T-cell (primary cell): ENCODE data around the gene GCLC. TPM values are rescaled to one million over a fixed set of nuclear protein-coding genes. Genes with fewer than 3 reads are reported as not detected.

Experiments used
- ATAC-seq, 4 experiments: fragments of 200-7000 bp in 3 of 4; fragments of 150-1000 bp in 1 of 4; cut with Tn5 transposase; replicated peaks in 1 of 4; 1 replicate in 3 of 4; 2 replicates in 1 of 4; pipeline ENCODE4 v1.10.0; 2021; ENCODE audit warnings: moderate library complexity in 3 of 4, mild to moderate bottlenecking in 2 of 4, moderate number of reproducible peaks in 1 of 4
- CTCF ChIA-PET, 2 donors: fragments of 300-600 bp; sonication (Branson Sonifier 250); formaldehyde crosslinking; loops; one replicate each; lab custom pipeline; 2022; ENCODE audit warnings: antibody characterized with exemption in 2 of 2; lab: Charles Lee
- POLR2A ChIA-PET, 2 donors: fragments of 300-600 bp; sonication (Branson Sonifier 250); formaldehyde crosslinking; loops; one replicate each; lab custom pipeline; 2022; ENCODE audit warnings: antibody characterized with exemption in 2 of 2; lab: Charles Lee
- DNase-seq, 35 experiments: peaks; one replicate each; pipeline versions ENCODE4 v3.0.0 to v3.0.0-alpha.2; 2013 to 2023
- H3K27ac ChIP-seq: one replicate; pipeline ENCODE4 v1.5.1; 2013; ENCODE audit warnings: low read length
- H3K27me3 ChIP-seq, 2 experiments: replicated peaks in 1 of 2; 1 replicate in 1 of 2; 2 replicates in 1 of 2; pipeline versions ENCODE4 v1.6.1 to v1.7.0; 2013; ENCODE audit warnings: low read length in 1 of 2, mixed read lengths in 1 of 2; ENCODE audit not compliant: control insufficient read depth in 2 of 2, insufficient read depth in 2 of 2; ENCODE audit errors: extremely low read depth in 1 of 2
- H3K36me3 ChIP-seq, 2 donors: 1 replicate in 1 of 2; 2 replicates in 1 of 2; pipeline versions ENCODE4 v1.6.1 to v1.7.0; 2013; ENCODE audit warnings: low read length in 1 of 2; ENCODE audit not compliant: control insufficient read depth in 2 of 2, insufficient read depth in 1 of 2; ENCODE audit errors: extremely low read depth in 1 of 2
- H3K4me1 ChIP-seq, 2 experiments: 1 replicate in 1 of 2; 2 replicates in 1 of 2; pipeline versions ENCODE4 v1.6.1 to v1.7.0; 2013; ENCODE audit warnings: low read length in 2 of 2, mixed read lengths in 1 of 2; ENCODE audit not compliant: insufficient read depth in 2 of 2, control insufficient read depth in 1 of 2; ENCODE audit errors: extremely low read depth in 1 of 2
- H3K4me3 ChIP-seq, 2 donors: 1 replicate in 1 of 2; 2 replicates in 1 of 2; pipeline versions ENCODE4 v1.5.1 to v1.7.0; 2013; ENCODE audit warnings: mild to moderate bottlenecking in 2 of 2, low read length in 1 of 2, moderate library complexity in 1 of 2; ENCODE audit not compliant: control insufficient read depth in 1 of 2; ENCODE audit errors: extremely low read depth in 1 of 2
- H3K9me3 ChIP-seq: 2 replicates; pipeline ENCODE4 v1.7.0; 2013
- H3K27ac Mint-ChIP-seq, 2 donors: one replicate each; pipeline ENCODE4 v1.8.0; 2020 to 2021; ENCODE audit warnings: mild to moderate bottlenecking in 2 of 2, mixed read lengths in 2 of 2
- H3K27me3 Mint-ChIP-seq, 2 donors: one replicate each; pipeline ENCODE4 v1.8.0; 2021 to 2022; ENCODE audit warnings: mixed read lengths in 2 of 2
- H3K36me3 Mint-ChIP-seq: one replicate; pipeline ENCODE4 v1.8.0; 2021; ENCODE audit warnings: mixed read lengths
- H3K4me1 Mint-ChIP-seq, 3 donors: one replicate each; pipeline ENCODE4 v1.8.0; 2020 to 2022; ENCODE audit warnings: mixed read lengths in 3 of 3, mild to moderate bottlenecking in 1 of 3
- H3K4me3 Mint-ChIP-seq, 3 donors: one replicate each; pipeline ENCODE4 v1.8.0; 2020 to 2022; ENCODE audit warnings: mild to moderate bottlenecking in 3 of 3, mixed read lengths in 3 of 3, moderate library complexity in 3 of 3
- H3K9me3 Mint-ChIP-seq, 3 donors: one replicate each; pipeline ENCODE4 v1.8.0; 2020 to 2022; ENCODE audit warnings: mixed read lengths in 3 of 3
- WGBS: methylation state at CpG from one replicate; pipeline ENCODE4 v1.1.5; 2013; ENCODE audit warnings: missing lambda C conversion rate; ENCODE audit not compliant: insufficient coverage; 5-methylcytosine and 5-hydroxymethylcytosine counted together
- total RNA-seq, 35 experiments: library from RNA in 6 of 35; stranded (reverse) in 6 of 35; fragments of 120-200 nt in 1 of 35; gene quantifications; one replicate each; pipeline versions ENCODE4 v1.2.1 to v1.2.4 and lab custom pipeline; 2013 to 2026

The GCLC gene
- 10 to 100 TPM; 25.2 to 38.2 (median 33.6) TPM for total RNA-seq
- 29.3 TPM for total RNA-seq (2013)
- 18.1 to 96.0 (median 34.0) reads per million in 29 experiments for total RNA-seq (lab: John Stamatoyannopoulos, UW)

DNA sequence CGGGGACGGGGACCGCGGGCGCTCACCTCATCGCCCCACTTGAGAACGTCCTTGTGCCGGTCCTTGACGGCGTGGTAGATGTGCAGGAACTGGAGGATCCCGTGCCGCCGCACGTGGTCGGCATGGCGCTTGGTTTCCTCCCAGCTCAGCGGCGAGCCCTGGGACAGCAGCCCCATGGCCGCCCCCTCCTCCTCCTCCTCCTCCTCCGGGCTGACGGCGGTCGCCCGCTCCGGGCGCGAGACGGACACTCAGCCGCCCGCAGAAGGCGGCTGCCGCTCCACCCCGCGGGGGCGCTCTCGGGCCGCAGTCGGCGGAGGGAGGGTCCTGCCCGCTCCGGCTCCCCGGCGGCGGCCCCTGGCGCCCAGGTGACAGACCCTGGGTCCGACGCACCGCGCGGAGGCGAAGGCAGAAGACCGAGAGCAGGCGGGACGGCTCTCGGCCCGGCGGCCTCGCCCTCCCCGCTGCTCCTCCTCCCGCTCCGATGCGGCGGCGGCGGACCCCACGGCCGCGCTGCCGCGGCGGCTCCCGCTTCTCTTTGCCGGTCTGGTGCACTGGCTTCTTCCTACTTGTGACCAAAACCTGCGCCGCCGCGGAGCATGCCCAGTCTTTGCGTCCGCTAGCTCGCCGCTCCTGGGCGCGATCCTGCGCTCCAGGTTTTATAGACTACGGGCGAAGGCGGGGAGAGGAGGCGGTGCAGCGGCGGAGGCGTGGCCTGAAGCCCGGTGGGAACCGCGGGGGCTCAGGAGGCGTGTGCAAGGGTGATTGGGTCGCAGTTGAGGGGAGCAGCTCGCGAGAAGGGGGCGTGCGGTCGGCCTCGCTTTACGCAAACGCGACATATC is at the start of gene GCLC:
Gene GCLC (minus strand): TSS at position 632 of the 839 bp plus-strand sequence. CDS start 456 bp downstream, at position 176.
- H3K27me3 ChIP-seq = no peaks in the 10 kb centered on the region
- H3K27me3 Mint-ChIP-seq = no peaks in the 10 kb centered on the region
- peaks cover 19 to 34% of the 10 kb centered on the region in 2 experiments for H3K4me1 ChIP-seq
- peaks cover 6% of the 10 kb centered on the region for H3K36me3 Mint-ChIP-seq
- CTCF ChIA-PET = interaction anchor here in 1 of 2 donors (0.6 to 2.7 kb wide), 6 partner anchors 22 to 244 kb away, joined by 3 to 12 read pairs (median 4); no protein-coding TSS in a partner anchor
- peak; percentile 65 to 93 (median 78) for DNase-seq
- no peak within 1 kb of the TSS for H3K27ac ChIP-seq
- H3K27ac Mint-ChIP-seq = peak within 1 kb of the TSS; percentile 90 to 93
- H3K36me3 ChIP-seq = peaks cover 0 to 3% of the 10 kb centered on the region in 2 donors
- no peaks in the 10 kb centered on the region for H3K9me3 Mint-ChIP-seq
- no peaks in the 10 kb centered on the region for H3K9me3 ChIP-seq
- peak; percentile 66 to 70 (median 68) for ATAC-seq
- peaks cover 61 to 68% (median 67%) of the 10 kb centered on the region in 3 donors for H3K4me1 Mint-ChIP-seq
- H3K4me3 Mint-ChIP-seq = peak within 1 kb of the TSS; percentile 89 to 97 (median 94)
- H3K4me3 ChIP-seq = peak within 1 kb of the TSS; percentile 63 to 80
- WGBS = under 1% methylated on average over 90 of the region's 105 CpGs
- POLR2A ChIA-PET = no interaction called here

DNA sequence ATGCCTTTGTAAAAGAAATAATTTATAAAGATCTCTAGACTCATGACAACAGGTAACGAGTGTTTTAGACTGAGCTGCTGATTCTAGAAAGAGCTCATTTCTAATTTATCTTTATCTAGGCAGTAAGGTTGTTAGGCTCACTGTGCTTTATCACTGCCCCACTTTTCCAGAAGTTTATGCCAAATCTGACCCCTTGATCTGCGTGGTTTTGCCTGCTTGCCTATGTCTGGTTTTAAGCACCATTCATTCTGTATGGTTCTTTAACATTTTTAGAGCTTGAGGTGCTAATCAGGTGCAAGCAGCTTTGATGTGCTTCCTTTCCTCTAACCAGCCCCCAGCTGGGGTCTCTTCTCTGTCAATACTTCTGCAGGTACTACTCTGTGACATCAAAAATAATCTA is 49.7 kb upstream of the GCLC start:
- Histone ChIP-seq H3K9me3 (no peaks in the 10 kb centered on the region), H3K4me1 (no peaks in the 10 kb centered on the region), H3K36me3 (no peaks in the 10 kb centered on the region), H3K27ac (no peak overlapping the region), H3K27me3 (no peaks in the 10 kb centered on the region), H3K4me3 (no peak overlapping the region)
- peaks cover 5 to 13% of the 10 kb centered on the region in 2 donors for H3K27me3 Mint-ChIP-seq
- ATAC-seq (no peak), DNase-seq (no peak)
- H3K9me3 Mint-ChIP-seq = peaks cover 3 to 4% (median 4%) of the 10 kb centered on the region in 3 donors
- H3K4me3 Mint-ChIP-seq = no peak overlapping the region
- peaks cover 3% of the 10 kb centered on the region for H3K36me3 Mint-ChIP-seq
- H3K27ac Mint-ChIP-seq = no peak overlapping the region
- WGBS = 100% methylated on average over 1 of the region's 2 CpGs
- ChIA-PET POLR2A (interaction anchor here in 1 of 2 donors (0.5 to 0.6 kb wide), 2 partner anchors 36 to 105 kb away, joined by 3 read pairs; no protein-coding TSS in a partner anchor), CTCF (no interaction called here)
- H3K4me1 Mint-ChIP-seq = no peaks in the 10 kb centered on the region

DNA sequence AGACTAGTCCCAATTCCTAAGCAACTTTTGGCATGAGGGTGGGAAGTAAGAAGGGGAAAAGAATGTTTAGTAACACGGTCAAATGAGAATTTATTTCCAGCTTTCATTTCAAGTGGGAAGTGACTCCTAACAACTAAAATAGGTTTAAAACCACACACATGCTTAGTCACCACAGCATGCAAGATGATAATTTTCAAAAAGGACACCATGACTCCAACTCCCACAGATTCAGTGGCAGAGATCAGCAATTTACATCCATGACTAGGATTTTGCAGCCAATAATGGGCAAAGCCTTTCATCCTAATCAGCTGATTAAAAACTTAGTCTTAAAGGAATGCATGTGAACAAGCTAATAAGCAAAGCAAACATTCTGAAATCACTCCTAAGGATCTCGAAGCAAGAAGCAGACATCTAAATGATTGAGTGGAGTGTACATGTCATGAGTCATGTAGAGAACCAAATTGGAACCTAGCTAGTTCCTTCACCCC is 48.1 kb upstream of the GCLC start:
- H3K4me3 ChIP-seq = no peak overlapping the region
- peaks cover 3 to 4% (median 4%) of the 10 kb centered on the region in 3 donors for H3K9me3 Mint-ChIP-seq
- no peak overlapping the region for H3K27ac Mint-ChIP-seq
- ChIA-PET CTCF (interaction anchor here (0.6 to 1.0 kb wide), 3 partner anchors 17 to 834 kb away, joined by 4 to 7 read pairs (median 4); no protein-coding TSS in a partner anchor), POLR2A (interaction anchor here in 1 of 2 donors (0.5 kb wide), 1 partner anchor 93 kb away, joined by 3 read pairs; no protein-coding TSS in a partner anchor)
- no CpG with 5 or more reads among the region's 2 CpGs for WGBS
- no peaks in the 10 kb centered on the region for H3K36me3 ChIP-seq
- H3K4me1 ChIP-seq = no peaks in the 10 kb centered on the region
- H3K27me3 ChIP-seq = no peaks in the 10 kb centered on the region
- H3K36me3 Mint-ChIP-seq = peaks cover 3% of the 10 kb centered on the region
- no peaks in the 10 kb centered on the region for H3K4me1 Mint-ChIP-seq
- no peak for ATAC-seq
- peaks cover 5 to 22% of the 10 kb centered on the region in 2 donors for H3K27me3 Mint-ChIP-seq
- H3K9me3 ChIP-seq = no peaks in the 10 kb centered on the region
- DNase-seq = no peak
- no peak overlapping the region for H3K27ac ChIP-seq
- no peak overlapping the region for H3K4me3 Mint-ChIP-seq

DNA sequence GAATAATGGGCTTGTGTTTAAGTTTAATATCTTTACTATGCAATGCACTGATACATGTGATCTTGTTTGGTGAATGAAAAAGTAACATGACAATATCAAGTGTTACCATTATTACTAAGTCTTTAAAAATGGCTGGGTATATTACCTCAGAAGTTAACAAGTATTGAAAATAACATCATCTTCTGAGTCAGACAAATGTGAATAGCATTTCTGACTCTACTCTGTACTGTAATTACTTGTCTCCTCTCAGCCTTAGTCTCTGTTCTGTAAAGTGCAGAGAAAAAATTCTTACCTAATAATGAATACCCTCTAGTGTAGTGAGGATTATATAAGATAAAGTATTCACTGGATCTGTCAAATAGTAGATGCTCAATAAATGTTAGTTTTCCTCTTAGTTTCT is 47.0 kb upstream of the GCLC start:
- Mint-ChIP-seq H3K9me3 (no peaks in the 10 kb centered on the region), H3K27ac (no peak overlapping the region), H3K4me1 (no peaks in the 10 kb centered on the region), H3K36me3 (no peaks in the 10 kb centered on the region), H3K27me3 (peaks cover 5 to 22% of the 10 kb centered on the region in 2 donors), H3K4me3 (no peak overlapping the region)
- no peak for ATAC-seq
- H3K27ac ChIP-seq = no peak overlapping the region
- no peaks in the 10 kb centered on the region for H3K9me3 ChIP-seq
- no peaks in the 10 kb centered on the region for H3K4me1 ChIP-seq
- POLR2A ChIA-PET = no interaction called here
- no peak for DNase-seq
- CTCF ChIA-PET = no interaction called here
- H3K4me3 ChIP-seq = no peak overlapping the region
- H3K36me3 ChIP-seq = no peaks in the 10 kb centered on the region
- H3K27me3 ChIP-seq = no peaks in the 10 kb centered on the region

DNA sequence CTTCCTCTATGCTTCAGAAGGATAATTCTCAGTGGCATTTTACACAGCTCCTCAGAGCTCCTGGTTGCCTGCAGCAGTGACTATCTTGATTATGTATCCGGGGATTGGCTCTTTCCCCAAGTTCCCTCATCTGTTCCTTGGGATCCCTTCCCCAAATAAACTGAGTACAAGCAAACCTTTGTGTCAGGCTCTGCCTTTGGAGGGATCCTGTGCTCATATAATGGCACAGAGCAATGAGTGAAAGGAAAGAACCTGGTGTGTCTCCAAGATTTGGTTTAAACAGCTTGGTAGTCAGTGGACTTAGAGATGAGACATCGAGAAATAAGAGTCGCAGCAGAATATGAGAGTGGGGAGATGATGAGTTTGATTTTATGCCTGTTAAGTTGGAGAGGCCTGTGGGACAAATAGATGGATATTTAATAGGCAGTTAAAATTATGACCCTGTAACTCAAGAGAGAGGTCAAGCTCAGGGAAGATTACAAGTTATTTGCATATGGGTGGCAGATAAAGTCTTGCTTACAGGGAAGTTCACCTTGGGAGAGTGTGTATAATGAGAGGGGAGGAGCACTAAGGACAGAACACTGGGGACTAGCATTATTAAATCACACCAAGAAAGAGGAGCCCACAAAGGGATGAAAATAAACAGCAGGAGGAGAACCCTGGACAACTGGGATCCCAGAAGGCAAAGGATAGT is 44.1 kb upstream of the GCLC start:
- Mint-ChIP-seq H3K27ac (no peak overlapping the region), H3K4me3 (no peak overlapping the region), H3K36me3 (no peaks in the 10 kb centered on the region), H3K27me3 (peaks cover 0 to 15% of the 10 kb centered on the region in 2 donors), H3K9me3 (no peaks in the 10 kb centered on the region), H3K4me1 (no peaks in the 10 kb centered on the region)
- DNase-seq (no peak), ATAC-seq (no peak)
- no peaks in the 10 kb centered on the region for H3K9me3 ChIP-seq
- no peak overlapping the region for H3K27ac ChIP-seq
- ChIA-PET CTCF (no interaction called here), POLR2A (no interaction called here)
- 92% methylated on average over 2 of the region's 3 CpGs for WGBS
- no peaks in the 10 kb centered on the region for H3K27me3 ChIP-seq
- no peaks in the 10 kb centered on the region for H3K36me3 ChIP-seq
- no peak overlapping the region for H3K4me3 ChIP-seq
- H3K4me1 ChIP-seq = no peaks in the 10 kb centered on the region

DNA sequence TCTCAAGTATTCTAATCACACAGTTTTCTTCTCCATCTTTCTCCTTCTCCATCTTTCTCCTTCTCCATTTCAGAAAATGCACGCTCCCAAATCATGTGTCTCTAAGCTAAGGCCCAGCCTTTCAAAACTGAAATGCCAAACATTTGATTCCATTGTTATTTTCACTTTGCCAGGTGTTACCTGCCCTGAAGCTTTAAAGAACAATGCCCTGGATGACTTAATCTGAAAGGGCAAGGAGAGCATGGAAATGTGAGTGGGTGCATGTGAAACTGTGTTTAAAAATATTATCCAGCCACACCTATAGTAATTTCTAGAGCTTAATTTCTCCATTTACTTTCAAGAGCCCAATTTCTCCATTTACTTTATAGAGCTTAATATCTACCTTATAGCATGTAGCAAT is 42.4 kb upstream of the GCLC start:
- Histone ChIP-seq H3K4me1 (no peaks in the 10 kb centered on the region), H3K36me3 (no peaks in the 10 kb centered on the region), H3K9me3 (no peaks in the 10 kb centered on the region), H3K27ac (no peak overlapping the region), H3K27me3 (no peaks in the 10 kb centered on the region), H3K4me3 (no peak overlapping the region)
- DNase-seq = no peak
- no peak for ATAC-seq
- Mint-ChIP-seq H3K4me3 (no peak overlapping the region), H3K36me3 (no peaks in the 10 kb centered on the region), H3K9me3 (no peaks in the 10 kb centered on the region), H3K27me3 (peaks cover 0 to 15% of the 10 kb centered on the region in 2 donors), H3K4me1 (no peaks in the 10 kb centered on the region), H3K27ac (no peak overlapping the region)
- ChIA-PET POLR2A (no interaction called here), CTCF (no interaction called here)
- WGBS = no CpG with 5 or more reads among the region's 1 CpG
